Activated CD4-positive, alpha-beta T cell treated with anti-CD3 and anti-CD28 coated beads for 24 hours (primary cell): Measurements from ENCODE around the gene THSD4.

Experiments
- DNase-seq, 2 donors: peaks; one replicate each; pipeline ENCODE4 v3.0.0-alpha.2; 2020; ENCODE audit warnings: low read depth in 2 of 2

Gene THSD4

DNA sequence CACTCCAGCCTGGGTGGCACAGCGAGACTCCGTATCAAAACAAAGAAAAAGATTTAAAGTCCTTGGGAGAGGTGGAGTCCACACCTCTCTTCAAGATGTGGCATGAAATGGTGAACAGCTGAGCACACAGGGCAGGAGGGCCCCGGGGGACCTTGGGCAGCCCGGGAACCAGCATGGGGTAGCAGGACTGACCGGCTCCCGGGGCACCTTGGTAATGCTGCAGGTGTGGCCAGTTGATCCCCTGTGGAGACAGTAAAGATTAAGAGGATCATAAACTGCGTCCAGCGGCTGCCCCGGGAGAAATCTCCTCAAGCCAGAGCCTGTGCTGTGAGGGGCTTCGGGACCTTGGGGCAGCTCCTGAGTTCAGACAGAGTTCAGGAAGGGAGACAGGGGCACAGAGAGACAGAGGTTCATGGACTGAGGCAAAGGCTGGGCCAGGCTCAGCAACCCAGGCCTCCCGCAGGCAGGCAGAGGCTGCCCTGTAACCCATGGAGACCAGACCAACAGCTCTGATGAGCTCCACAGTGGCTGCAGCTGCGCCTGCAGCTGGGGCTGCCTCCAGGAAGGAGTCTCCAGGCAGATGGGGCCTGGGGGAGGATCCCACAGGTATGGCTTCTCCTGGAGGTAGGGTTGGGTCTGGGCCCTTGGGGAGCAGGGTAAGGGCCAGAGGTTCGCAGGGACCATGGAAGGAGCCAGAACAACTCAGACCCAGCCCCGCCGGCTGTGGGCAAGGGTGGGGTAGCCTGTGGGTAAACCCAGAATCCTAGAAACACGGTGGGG is 695.2 kb downstream of the THSD4 start, which contains the start of gene NR2E3:
Gene NR2E3 (plus strand): TSS at position 299 of the 780 bp plus-strand sequence. CDS start 190 bp downstream, at position 489.
- no peak for DNase-seq

- DNase-seq, result no peak
Observed at GRCh38 chr15:71811036-71811736, 695.9 kb downstream of the THSD4 start.

DNA sequence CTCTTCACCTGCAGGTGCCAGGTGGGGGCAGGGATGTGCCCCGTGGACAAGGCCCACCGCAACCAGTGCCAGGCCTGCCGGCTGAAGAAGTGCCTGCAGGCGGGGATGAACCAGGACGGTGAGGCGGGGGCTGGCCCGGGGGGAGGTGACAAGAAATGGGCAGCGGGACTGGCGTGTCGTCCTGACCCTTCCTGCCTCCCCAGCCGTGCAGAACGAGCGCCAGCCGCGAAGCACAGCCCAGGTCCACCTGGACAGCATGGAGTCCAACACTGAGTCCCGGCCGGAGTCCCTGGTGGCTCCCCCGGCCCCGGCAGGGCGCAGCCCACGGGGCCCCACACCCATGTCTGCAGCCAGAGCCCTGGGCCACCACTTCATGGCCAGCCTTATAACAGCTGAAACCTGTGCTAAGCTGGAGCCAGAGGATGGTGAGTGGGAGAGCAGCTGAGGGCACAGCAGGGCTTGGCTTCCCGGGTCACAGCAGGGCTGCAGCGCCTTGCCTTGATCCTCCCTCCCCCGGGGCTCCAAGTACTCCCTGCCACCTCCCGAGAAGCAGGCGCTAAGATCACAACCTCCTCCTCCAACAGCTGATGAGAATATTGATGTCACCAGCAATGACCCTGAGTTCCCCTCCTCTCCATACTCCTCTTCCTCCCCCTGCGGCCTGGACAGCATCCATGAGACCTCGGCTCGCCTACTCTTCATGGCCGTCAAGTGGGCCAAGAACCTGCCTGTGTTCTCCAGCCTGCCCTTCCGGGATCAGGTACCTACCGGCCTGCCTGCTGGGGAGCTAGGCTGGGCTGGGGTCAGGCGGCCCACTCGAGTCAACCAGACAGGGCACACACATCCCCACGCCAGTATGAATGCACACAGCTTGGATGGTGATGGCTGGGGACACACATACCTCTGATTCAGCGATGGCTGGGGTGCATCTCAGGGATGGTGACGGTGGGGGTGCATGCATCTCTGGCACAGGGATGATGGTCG is 696.8 kb downstream of the THSD4 start:
- DNase-seq, result no peak

DNA sequence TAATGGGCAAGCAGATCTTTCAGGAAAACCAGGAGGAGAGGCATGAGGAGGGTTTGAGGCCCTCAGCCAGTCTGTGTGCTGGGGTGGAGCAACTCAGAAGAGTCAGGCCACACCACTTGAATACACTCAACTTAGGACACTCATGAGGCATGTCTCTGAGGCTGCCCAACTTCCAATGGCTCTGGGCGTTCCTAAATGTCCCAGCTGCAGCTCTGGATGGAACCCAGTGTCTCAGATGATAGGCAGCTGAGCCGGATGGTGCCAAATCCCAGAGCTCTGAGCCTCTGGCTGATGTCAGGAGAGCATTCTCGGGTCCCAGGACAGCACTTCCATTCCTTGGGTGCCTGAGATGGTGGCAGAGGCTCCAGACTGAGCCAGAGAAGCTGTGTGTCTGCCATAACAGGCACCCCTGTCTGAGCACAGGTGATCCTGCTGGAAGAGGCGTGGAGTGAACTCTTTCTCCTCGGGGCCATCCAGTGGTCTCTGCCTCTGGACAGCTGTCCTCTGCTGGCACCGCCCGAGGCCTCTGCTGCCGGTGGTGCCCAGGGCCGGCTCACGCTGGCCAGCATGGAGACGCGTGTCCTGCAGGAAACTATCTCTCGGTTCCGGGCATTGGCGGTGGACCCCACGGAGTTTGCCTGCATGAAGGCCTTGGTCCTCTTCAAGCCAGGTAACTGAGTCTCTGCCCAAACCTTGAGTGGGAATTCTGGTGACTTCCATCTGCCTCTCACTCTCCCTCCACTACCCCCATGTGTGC is 697.9 kb downstream of the THSD4 start:
- DNase-seq, result no peak

DNA sequence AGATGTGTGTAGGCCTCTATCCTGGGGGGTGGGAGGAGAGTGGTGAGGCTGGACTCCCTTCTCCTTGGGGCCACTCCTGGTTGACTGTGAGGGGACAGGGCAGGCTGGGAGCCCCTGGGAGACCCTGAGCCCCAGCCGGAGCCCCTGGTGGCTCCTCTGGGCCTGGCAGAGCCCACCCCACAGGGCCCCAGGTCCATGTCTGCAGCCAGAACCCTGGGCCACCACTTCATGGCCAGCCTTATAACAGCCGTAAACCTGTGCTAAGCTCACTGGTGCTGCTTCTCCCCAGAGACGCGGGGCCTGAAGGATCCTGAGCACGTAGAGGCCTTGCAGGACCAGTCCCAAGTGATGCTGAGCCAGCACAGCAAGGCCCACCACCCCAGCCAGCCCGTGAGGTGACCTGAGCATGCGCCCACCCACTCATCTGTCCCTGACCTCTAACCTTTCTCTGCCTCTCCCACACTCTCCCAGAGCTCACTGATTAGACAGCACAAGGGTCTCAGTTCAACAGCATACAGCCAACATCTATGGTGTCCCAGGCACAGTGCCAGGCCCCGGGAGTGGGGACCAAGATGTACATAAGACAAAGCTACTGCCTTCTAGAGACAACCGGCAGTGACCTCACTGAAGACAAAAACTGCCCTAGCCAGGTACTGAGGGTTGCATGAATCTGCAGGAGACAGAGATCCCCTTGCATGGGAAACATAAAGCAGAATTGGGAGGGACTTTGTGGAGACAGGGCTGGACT is 698.6 kb downstream of the THSD4 start:
- DNase-seq, result no peak

DNA sequence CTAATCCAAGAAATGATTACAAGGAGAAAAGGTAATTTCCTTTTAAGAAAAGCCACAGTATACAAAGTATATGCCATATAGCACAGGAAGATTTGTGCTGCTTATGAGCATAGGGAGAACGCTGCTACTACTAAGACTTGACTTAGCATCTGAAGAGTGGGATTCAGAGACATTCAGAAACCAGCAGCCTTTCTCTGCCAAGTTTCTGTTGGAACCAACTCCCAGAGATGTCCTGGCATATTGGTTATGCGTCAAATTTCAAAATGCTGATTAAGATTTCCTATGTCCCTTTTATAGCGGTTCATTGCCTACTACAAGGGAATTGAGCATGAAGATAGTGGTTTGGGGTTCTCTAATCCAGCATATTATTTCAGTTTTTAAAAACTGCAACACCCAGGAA is 700.0 kb downstream of the THSD4 start:
- no peak for DNase-seq

- DNase-seq, result no peak
Observed at GRCh38 chr15:71817351-71817750, 702.1 kb downstream of the THSD4 start.

GRCh38 chr15:71820127-71820526 is 704.9 kb downstream of the THSD4 start:
- no peak for DNase-seq

DNA sequence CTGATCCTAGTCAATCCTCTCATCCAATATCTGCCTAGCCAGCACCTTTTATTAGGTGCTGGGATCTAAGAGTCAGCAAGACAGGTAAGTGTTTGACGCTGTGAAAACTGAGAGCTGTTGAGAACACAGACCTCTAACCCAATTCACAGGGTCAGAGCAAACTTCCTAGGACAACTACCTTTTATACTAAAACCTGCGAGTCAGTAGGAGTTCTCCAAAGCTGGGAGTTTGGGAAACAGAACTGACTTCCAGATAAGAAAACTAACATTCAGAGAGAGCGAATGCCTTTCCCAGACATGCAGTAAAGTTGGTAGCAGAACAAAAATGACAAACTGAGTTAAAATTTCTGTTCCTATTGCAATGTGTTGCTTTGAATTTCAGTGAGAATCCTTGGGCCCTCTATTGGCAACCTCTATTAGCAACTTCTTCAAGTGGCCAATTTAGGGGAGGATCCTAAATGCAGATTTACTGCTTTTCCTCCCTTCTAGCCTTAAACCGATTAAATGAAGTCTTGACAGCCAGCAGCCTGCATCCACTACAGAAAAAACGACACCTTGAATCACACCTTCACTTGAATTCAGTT is 706.4 kb downstream of the THSD4 start:
- DNase-seq, result no peak

DNA sequence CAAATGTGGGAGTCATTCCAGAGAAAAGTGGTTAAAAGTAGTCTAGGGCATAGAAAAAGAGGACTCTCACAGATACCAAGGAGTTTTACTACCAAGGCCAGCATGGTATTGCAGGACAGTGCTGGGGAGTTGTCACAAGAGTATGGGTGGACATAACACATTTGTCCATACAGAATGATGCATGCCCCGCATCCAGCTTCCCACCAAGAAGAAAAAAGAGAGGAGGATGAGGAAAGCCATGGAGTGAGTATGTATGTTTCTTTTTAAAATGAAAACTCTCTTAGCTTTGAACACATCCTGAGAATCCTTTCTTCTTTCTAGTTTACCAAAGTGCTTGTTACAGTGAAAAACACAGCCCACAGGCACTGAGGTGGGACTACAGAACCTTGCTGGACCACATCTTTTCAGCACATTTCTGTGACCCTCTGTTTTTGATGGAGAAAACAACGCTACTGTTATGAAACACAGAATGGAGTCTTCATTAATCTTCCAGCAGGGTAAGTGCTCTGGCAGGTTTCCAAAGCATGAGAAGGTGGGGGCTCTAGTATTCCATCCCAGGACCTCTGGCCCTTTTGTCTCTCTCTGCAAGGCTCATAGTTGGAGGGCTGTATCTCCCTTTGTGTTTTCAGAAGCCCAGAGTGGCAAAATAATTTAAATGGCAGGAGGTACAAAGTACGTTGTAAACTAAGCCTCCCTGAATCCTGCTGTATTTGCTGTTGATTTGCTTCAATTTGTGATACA is 707.8 kb downstream of the THSD4 start:
- no peak for DNase-seq

DNA sequence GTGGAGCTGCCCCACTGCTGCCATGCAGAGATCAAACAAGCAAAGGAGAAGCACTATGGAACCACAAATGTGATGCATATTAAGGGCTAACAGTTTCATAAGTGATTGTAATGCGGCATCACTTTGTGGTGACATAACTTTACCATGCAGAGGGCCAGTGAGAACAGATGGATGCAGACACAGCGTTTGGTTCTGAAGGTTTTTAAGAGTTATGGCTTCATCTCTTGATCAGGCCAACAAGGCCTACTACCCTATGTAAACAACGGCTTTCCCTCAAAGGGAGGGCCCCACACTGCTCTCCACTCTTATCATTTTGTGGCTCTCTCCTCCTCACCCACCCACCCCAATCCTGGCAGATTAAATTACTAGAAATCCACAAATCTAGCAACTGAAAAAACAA is 708.5 kb downstream of the THSD4 start:
- no peak for DNase-seq

- no peak for DNase-seq
Observed at GRCh38 chr15:71825021-71825730, 709.9 kb downstream of the THSD4 start.

DNA sequence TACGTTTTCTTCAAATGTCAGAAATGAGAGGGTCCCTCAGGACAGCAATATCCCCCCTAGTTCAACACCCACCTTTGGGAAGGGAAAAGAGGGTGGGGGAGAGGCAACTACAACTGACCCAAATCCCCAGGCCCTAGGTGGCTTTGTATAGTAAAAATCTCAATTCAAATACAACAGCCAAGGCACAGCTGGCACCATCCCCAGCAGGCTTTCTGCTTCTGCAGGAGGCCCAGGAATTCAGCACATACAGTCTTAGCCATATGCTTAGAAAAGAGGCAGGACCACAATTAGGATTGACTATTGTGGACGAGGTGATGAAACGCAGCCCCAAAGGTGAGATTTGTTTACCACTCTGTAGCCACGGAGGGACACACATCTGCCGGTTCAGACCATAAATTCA is 710.9 kb downstream of the THSD4 start:
- no peak for DNase-seq

DNA sequence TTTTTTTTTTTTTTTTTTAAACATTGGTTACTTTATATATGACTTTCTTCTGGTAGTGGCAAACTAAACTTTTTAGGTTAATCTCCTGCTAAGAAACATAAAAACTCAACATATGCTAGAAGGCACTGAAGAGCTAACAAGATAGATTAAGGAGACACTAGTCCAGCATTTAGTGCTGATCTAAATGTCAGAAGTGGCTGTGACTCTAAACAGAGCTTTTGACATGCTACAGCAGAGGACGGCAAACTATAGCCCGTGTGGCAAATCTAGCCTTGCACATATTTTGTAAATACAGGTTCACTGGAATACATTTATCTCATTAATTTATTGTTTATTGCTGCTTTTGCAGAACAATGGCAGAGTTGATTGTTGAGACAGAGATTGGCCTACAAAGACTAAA is 715.7 kb downstream of the THSD4 start:
- no peak for DNase-seq
